Muscle of leg (tissue), 16 donors: ENCODE results near the gene SLC30A5. TPM values are rescaled to one million over a fixed set of nuclear protein-coding genes. Genes with fewer than 3 reads are reported as not detected.
"Not testable (repeated sequence)": the region's sequence is repeated elsewhere in the genome, so short reads cannot be mapped to it uniquely, and the experiment has no call there.

ENCODE experiments used
- DNase-seq: peaks from one replicate; pipeline ENCODE4 v3.0.0; 2013
- H3K27ac ChIP-seq: one replicate; pipeline ENCODE4 v1.5.1; 2013; ENCODE audit warnings: mild to moderate bottlenecking, low read length, control low read depth
- H3K27me3 ChIP-seq: one replicate; pipeline ENCODE4 v1.6.1; 2013; ENCODE audit warnings: low read length; ENCODE audit not compliant: control insufficient read depth, insufficient read depth
- H3K36me3 ChIP-seq: one replicate; pipeline ENCODE4 v1.6.1; 2013; ENCODE audit warnings: low read length; ENCODE audit not compliant: control insufficient read depth, insufficient read depth
- H3K4me1 ChIP-seq: one replicate; pipeline ENCODE4 v1.6.1; 2013; ENCODE audit warnings: low read length; ENCODE audit not compliant: control insufficient read depth, insufficient read depth
- H3K4me3 ChIP-seq: one replicate; pipeline ENCODE4 v1.5.1; 2013; ENCODE audit warnings: low read length, control low read depth
- H3K9me3 ChIP-seq: replicated peaks from 2 replicates; pipeline ENCODE4 v1.6.1; 2013; ENCODE audit warnings: low read depth, low read length; ENCODE audit not compliant: control insufficient read depth
- WGBS: methylation state at CpG from one replicate; pipeline ENCODE4 v1.1.5; 2013; ENCODE audit warnings: missing lambda C conversion rate; ENCODE audit not compliant: insufficient coverage; 5-methylcytosine and 5-hydroxymethylcytosine counted together
- long read RNA-seq, 11 donors: transcript quantifications; one replicate each; lab custom pipeline, GENCODE V29; 2026
- polyA plus RNA-seq, 8 donors: library from polyadenylated mRNA; unstranded; fragments of 120-200 nt; gene quantifications; one replicate each; pipeline versions ENCODE4 v1.2.1 to v1.2.3, GENCODE V29; 2013; ENCODE audit warnings: inconsistent platforms in 1 of 8, low replicate concordance in 1 of 8; ENCODE audit not compliant: insufficient read length in 8 of 8, insufficient read depth in 1 of 8
- total RNA-seq: library from RNA; stranded (reverse); fragments of 120-200 nt; gene quantifications from one replicate; pipeline ENCODE4 v1.2.4, GENCODE V29; 2013

The SLC30A5 gene
- total RNA-seq: 42.7 TPM
- polyA plus RNA-seq: 10 to 100 TPM; 35.0 to 60.4 (median 42.0) TPM
- long read RNA-seq, donor 1, full-length matches to known transcripts: 2 of 2 reads
- long read RNA-seq, donor 1, partial matches to known transcripts: 0 of 2 reads
- long read RNA-seq, donor 1, other reads (novel, unspliced or antisense): 0 of 2 reads
- long read RNA-seq, donor 2: 0 reads
- long read RNA-seq, donor 3, full-length matches to known transcripts: 7 of 7 reads
- long read RNA-seq, donor 3, partial matches to known transcripts: 0 of 7 reads
- long read RNA-seq, donor 3, other reads (novel, unspliced or antisense): 0 of 7 reads
- long read RNA-seq, donor 4, full-length matches to known transcripts: 2 of 2 reads
- long read RNA-seq, donor 4, partial matches to known transcripts: 0 of 2 reads
- long read RNA-seq, donor 4, other reads (novel, unspliced or antisense): 0 of 2 reads
- long read RNA-seq, donor 5, full-length matches to known transcripts: 24 of 46 reads
- long read RNA-seq, donor 5, partial matches to known transcripts: 22 of 46 reads
- long read RNA-seq, donor 5, other reads (novel, unspliced or antisense): 0 of 46 reads
- long read RNA-seq, donor 6, full-length matches to known transcripts: 8 of 8 reads
- long read RNA-seq, donor 6, partial matches to known transcripts: 0 of 8 reads
- long read RNA-seq, donor 6, other reads (novel, unspliced or antisense): 0 of 8 reads
- long read RNA-seq, donor 7, full-length matches to known transcripts: 10 of 10 reads
- long read RNA-seq, donor 7, partial matches to known transcripts: 0 of 10 reads
- long read RNA-seq, donor 7, other reads (novel, unspliced or antisense): 0 of 10 reads
- long read RNA-seq, donor 8, full-length matches to known transcripts: 7 of 7 reads
- long read RNA-seq, donor 8, partial matches to known transcripts: 0 of 7 reads
- long read RNA-seq, donor 8, other reads (novel, unspliced or antisense): 0 of 7 reads
- long read RNA-seq, donor 9, full-length matches to known transcripts: 10 of 10 reads
- long read RNA-seq, donor 9, partial matches to known transcripts: 0 of 10 reads
- long read RNA-seq, donor 9, other reads (novel, unspliced or antisense): 0 of 10 reads
- long read RNA-seq, donor 10, full-length matches to known transcripts: 16 of 22 reads
- long read RNA-seq, donor 10, partial matches to known transcripts: 6 of 22 reads
- long read RNA-seq, donor 10, other reads (novel, unspliced or antisense): 0 of 22 reads
- long read RNA-seq, donor 11, full-length matches to known transcripts: 1 of 8 reads
- long read RNA-seq, donor 11, partial matches to known transcripts: 7 of 8 reads
- long read RNA-seq, donor 11, other reads (novel, unspliced or antisense): 0 of 8 reads

DNA sequence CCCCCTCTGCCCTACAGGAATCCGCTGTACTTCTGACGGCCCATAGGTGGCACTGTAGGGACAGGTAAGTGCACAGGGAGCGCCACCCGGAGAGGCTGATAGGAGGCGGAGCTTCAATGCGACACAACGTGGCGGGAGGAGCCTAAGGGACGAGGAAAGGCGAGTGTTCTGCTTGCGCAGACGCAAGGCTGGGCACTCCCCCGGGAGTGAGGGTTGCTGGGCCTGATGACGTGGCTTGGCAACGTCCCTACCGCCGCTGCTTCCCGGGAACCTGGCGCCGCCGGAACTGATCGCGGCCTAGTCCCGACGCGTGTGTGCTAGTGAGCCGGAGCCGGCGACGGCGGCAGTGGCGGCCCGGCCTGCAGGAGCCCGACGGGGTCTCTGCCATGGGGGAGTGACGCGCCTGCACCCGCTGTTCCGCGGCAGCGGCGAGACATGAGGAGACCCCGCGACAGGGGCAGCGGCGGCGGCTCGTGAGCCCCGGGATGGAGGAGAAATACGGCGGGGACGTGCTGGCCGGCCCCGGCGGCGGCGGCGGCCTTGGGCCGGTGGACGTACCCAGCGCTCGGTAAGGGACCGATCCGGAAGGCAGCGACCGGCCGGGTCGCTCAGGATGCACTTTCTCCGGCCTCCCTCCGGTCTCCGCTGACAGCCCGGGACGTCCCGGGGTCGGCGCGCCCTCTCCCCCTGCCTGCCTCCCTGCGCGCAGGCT, at the start of gene SLC30A5:
Gene SLC30A5, plus strand, starts transcription at position 244 of the 712 bp plus-strand sequence. Its CDS starts 242 bp downstream, at position 486.
- WGBS: under 1% methylated on average over 70 of the region's 79 CpGs
- peaks cover 5% of the 10 kb centered on the region for H3K36me3 ChIP-seq
- peak within 1 kb of the TSS; percentile 88 for H3K27ac ChIP-seq
- H3K9me3 ChIP-seq: no peaks in the 10 kb centered on the region
- H3K27me3 ChIP-seq: no peaks in the 10 kb centered on the region
- peaks cover 4% of the 10 kb centered on the region for H3K4me1 ChIP-seq
- peak; percentile 100 for DNase-seq
- H3K4me3 ChIP-seq: peak within 1 kb of the TSS; percentile 78

DNA sequence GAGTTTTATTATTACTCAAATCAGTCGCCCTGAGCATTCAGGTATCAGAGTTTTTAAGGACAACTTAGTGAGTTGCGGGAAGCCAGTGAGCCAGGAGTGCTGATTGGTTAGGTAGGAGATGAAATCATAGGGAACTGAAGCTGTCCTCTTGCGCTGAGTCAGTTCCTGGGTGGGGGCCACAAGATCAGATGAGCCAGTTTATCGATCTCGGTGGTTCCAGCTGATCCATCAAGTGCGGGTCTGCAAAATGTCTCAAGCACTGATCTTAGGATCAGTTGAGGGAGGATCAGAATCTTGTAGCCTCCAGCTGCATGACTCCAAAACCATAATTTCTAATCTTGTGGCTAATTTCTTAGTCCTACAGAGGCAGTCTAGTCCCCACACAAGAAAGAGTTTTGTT, 48.6 kb upstream of the SLC30A5 start:
- not testable (repeated sequence) for DNase-seq, H3K27ac ChIP-seq, H3K4me1 ChIP-seq, H3K4me3 ChIP-seq, H3K36me3 ChIP-seq, H3K27me3 ChIP-seq, H3K9me3 ChIP-seq
- 95% methylated on average over 5 of the region's 6 CpGs for WGBS

DNA sequence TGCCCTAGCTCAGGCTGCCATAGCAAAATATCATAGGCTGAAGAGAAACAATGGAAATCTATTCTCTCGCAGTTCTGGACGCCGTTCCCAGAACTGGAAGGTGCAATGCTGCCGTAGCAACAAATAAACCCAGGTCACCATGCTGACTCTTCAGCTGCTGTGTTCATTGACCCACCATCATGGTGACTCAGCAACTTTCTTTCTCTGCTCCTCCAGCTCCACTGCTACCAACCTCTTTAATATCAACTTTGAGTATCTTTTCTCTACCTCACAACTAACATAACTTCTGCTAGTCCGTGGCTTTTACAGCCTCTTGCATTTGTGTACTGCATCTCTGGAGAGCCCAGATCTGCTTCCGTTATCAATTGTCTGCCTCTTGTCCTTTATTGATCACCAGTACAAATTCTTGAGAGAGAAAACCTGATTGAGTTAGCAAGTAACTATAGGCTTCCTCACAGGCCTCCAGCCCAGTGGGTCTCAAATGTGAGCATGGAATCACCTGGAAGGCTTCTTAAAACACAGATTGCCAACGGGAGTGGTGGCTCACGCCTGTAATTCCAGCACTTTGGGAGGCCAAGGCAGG, 47.3 kb upstream of the SLC30A5 start:
- H3K27ac ChIP-seq: no peak overlapping the region
- DNase-seq: no peak
- no peaks in the 10 kb centered on the region for H3K9me3 ChIP-seq
- no peak overlapping the region for H3K4me3 ChIP-seq
- H3K27me3 ChIP-seq: no peaks in the 10 kb centered on the region
- no peaks in the 10 kb centered on the region for H3K36me3 ChIP-seq
- H3K4me1 ChIP-seq: no peaks in the 10 kb centered on the region
- WGBS: 88% methylated on average over 7 of the region's 8 CpGs

DNA sequence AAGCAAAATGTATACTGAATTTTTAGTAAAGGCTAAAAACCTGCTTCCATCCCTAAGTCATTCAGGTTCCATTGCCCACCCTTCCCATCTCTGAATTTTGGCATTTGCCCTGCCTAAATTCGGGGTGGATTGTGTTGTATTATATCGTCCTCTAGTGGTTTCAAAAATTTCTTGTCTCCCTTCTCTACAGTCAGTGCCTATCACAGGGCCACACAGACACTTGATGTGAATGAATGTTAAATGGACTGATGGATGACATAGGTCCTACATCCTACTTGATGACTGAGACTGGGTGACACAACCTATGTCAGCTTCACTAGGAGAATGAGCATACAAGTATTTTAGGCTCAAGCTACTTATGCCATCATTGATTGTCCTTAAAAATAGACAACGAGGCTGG, 45.6 kb upstream of the SLC30A5 start:
- Histone ChIP-seq H3K36me3 (no peaks in the 10 kb centered on the region), H3K9me3 (no peaks in the 10 kb centered on the region), H3K27me3 (no peaks in the 10 kb centered on the region), H3K4me3 (no peak overlapping the region), H3K4me1 (no peaks in the 10 kb centered on the region), H3K27ac (no peak overlapping the region)
- DNase-seq: peak; percentile 15
- WGBS: 83% methylated on average over 1 of the region's 3 CpGs

DNA sequence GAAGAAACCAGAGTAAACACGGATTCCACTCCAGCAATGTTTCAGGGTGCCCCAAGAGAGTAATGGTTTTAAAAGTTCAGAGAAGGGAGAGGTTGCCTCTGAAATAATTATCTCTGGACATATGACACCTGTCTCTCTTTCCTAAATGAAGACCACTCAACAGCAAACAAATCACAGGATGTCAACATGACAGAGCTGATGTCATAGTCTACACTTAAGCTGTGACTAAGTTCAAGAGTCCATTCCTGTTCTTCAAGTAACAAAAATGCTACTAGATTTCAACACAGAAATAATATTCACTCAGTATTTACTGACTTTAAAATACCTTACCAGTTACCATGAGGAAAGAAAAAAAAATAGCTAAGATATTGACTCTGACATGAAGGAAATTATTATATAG, 44.7 kb upstream of the SLC30A5 start:
- no peaks in the 10 kb centered on the region for H3K9me3 ChIP-seq
- no peak overlapping the region for H3K27ac ChIP-seq
- H3K36me3 ChIP-seq: no peaks in the 10 kb centered on the region
- no CpG with 5 or more reads among the region's 1 CpG for WGBS
- peak; percentile 9 for DNase-seq
- H3K4me1 ChIP-seq: no peaks in the 10 kb centered on the region
- no peak overlapping the region for H3K4me3 ChIP-seq
- no peaks in the 10 kb centered on the region for H3K27me3 ChIP-seq

DNA sequence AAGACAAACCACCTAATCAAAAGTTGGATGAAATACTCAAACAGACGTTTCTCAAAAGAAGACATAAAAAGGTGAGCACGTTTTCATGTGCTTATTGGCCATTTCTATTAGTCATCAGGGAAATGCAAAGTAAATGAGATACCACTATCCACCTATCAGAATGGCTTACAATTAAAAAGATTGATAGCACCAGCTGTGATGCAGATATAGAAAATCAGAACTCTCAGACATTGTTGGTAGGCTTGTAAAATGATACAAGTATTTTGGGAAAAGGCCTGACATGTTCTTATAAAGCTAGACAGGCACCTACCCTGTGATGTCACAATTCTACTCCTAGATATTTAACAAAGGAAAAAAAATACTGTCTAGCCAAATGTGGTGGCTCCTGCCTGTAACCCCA, 44.0 kb upstream of the SLC30A5 start:
- Histone ChIP-seq H3K36me3 (no peaks in the 10 kb centered on the region), H3K27me3 (no peaks in the 10 kb centered on the region), H3K27ac (no peak overlapping the region), H3K4me1 (no peaks in the 10 kb centered on the region), H3K4me3 (no peak overlapping the region), H3K9me3 (no peaks in the 10 kb centered on the region)
- DNase-seq: no peak
- WGBS: no CpG with 5 or more reads among the region's 2 CpGs

DNA sequence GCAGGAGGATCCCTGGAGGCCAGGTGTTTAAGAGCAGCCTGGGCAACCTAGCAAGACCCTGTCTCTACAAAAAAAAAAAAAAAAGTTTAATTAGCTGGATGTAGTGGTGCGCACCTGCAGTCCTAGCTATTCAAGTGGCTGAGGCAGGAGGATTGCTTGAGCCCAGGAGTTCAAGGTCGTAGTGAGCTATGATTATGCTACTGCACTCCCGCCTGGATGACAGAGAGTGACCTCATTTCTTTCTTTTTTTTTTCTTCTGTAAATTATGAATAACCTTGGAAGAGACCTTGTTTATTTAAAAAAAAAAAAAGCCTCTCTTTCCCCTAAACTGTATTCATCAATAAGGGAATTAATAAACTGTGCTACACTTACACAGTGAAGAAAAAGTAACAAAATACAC, 43.6 kb upstream of the SLC30A5 start:
- Histone ChIP-seq H3K9me3 (no peaks in the 10 kb centered on the region), H3K4me1 (no peaks in the 10 kb centered on the region), H3K27me3 (no peaks in the 10 kb centered on the region), H3K27ac (no peak overlapping the region), H3K36me3 (no peaks in the 10 kb centered on the region), H3K4me3 (no peak overlapping the region)
- DNase-seq: no peak
- no CpG with 5 or more reads among the region's 3 CpGs for WGBS

DNA sequence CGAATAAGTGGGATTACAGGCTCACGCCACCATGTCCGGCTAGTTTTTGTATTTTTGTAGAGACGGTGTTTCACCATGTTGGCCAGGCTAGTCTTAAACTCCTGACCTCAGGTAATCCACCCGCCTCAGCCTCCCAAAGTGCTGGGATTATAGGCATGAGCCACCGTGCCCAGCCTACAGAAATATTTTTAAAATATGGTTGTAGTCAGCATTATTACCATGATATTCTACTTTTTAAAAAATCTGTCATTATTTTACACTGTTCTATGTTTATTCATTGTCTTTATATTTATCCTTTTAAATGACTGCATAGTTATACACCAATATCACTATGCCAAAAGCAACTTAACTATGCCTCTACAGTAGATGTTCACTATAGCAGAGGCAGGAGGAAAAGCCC, 41.6 kb upstream of the SLC30A5 start:
- H3K9me3 ChIP-seq: no peaks in the 10 kb centered on the region
- DNase-seq: no peak
- H3K27ac ChIP-seq: no peak overlapping the region
- H3K27me3 ChIP-seq: no peaks in the 10 kb centered on the region
- H3K36me3 ChIP-seq: no peaks in the 10 kb centered on the region
- WGBS: 88% methylated on average over 1 of the region's 6 CpGs
- H3K4me1 ChIP-seq: no peaks in the 10 kb centered on the region
- no peak overlapping the region for H3K4me3 ChIP-seq
